ENCODE results near the gene GYPB. TPM values are rescaled to one million over a fixed set of nuclear protein-coding genes. Genes with fewer than 3 reads are reported as not detected.
"Not testable (repeated sequence)": the region's sequence is repeated elsewhere in the genome, so short reads cannot be mapped to it uniquely, and the experiment has no call there.

GYPB gene
- total and polyA plus RNA-seq, 2 experiments from 2014 or later: not detected

- H3K27me3 ChIP-seq (ENCODE audit: insufficient read depth); H3K4me1 Mint-ChIP-seq; H3K9me2 ChIP-seq (ENCODE audit: insufficient read depth); H4K20me1 ChIP-seq (replicated peaks; ENCODE audit: insufficient read depth); DNase-seq (ENCODE audit: low spot score); H3K4me3 ChIP-seq; H3K79me2 ChIP-seq (replicated peaks; ENCODE audit: insufficient read depth); H3K4me3 Mint-ChIP-seq; H3K4me2 ChIP-seq; H3K27ac ChIP-seq (ENCODE audit: low read depth); H3K27ac Mint-ChIP-seq; H3F3A ChIP-seq (replicated peaks; ENCODE audit: low read depth); H3K9me3 Mint-ChIP-seq; H3K36me3 Mint-ChIP-seq (ENCODE audit: low read depth); H3K27me3 Mint-ChIP-seq (ENCODE audit: insufficient read depth, low read depth, poor library complexity); H3K36me3 ChIP-seq (ENCODE audit: insufficient read depth); ATAC-seq; H2AFZ ChIP-seq; H3K4me1 ChIP-seq (ENCODE audit: insufficient read depth): not testable (repeated sequence)
Observed at GRCh38 chr4:144026682-144027081, 7.5 kb upstream of the GYPB start.

GRCh38 chr4:144024399-144025053, 5.3 kb upstream of the GYPB start:
- not testable (repeated sequence) for H3K27me3 Mint-ChIP-seq (ENCODE audit: insufficient read depth, low read depth, poor library complexity); H3K36me3 Mint-ChIP-seq (ENCODE audit: low read depth); H3K4me3 ChIP-seq; H3K27ac ChIP-seq (ENCODE audit: low read depth); H3K9me2 ChIP-seq (ENCODE audit: insufficient read depth); ATAC-seq; DNase-seq (ENCODE audit: low spot score); H4K20me1 ChIP-seq (replicated peaks; ENCODE audit: insufficient read depth); H3K4me1 Mint-ChIP-seq; H3F3A ChIP-seq (replicated peaks; ENCODE audit: low read depth); H3K9me3 Mint-ChIP-seq; H2AFZ ChIP-seq; H3K4me2 ChIP-seq; H3K27me3 ChIP-seq (ENCODE audit: insufficient read depth); H3K4me3 Mint-ChIP-seq; H3K27ac Mint-ChIP-seq; H3K79me2 ChIP-seq (replicated peaks; ENCODE audit: insufficient read depth); H3K4me1 ChIP-seq (ENCODE audit: insufficient read depth); H3K36me3 ChIP-seq (ENCODE audit: insufficient read depth)

- H3K4me2 ChIP-seq; H3K27me3 ChIP-seq (ENCODE audit: insufficient read depth); DNase-seq (ENCODE audit: low spot score); H3K4me1 ChIP-seq (ENCODE audit: insufficient read depth); H3K9me3 Mint-ChIP-seq; H3K4me1 Mint-ChIP-seq; ATAC-seq; H3K27ac Mint-ChIP-seq; H2AFZ ChIP-seq; H3K4me3 ChIP-seq; H4K20me1 ChIP-seq (replicated peaks; ENCODE audit: insufficient read depth); H3K36me3 ChIP-seq (ENCODE audit: insufficient read depth); H3K27ac ChIP-seq (ENCODE audit: low read depth); H3K9me2 ChIP-seq (ENCODE audit: insufficient read depth); H3F3A ChIP-seq (replicated peaks; ENCODE audit: low read depth); H3K36me3 Mint-ChIP-seq (ENCODE audit: low read depth); H3K79me2 ChIP-seq (replicated peaks; ENCODE audit: insufficient read depth); H3K27me3 Mint-ChIP-seq (ENCODE audit: insufficient read depth, low read depth, poor library complexity); H3K4me3 Mint-ChIP-seq: not testable (repeated sequence)
Observed at GRCh38 chr4:144022772-144023400, 3.7 kb upstream of the GYPB start.

GRCh38 chr4:144021336-144021990, 2.3 kb upstream of the GYPB start:
- not testable (repeated sequence) for H3K4me1 ChIP-seq (ENCODE audit: insufficient read depth); H3K9me3 Mint-ChIP-seq; H3K4me3 Mint-ChIP-seq; H2AFZ ChIP-seq; H4K20me1 ChIP-seq (replicated peaks; ENCODE audit: insufficient read depth); H3K27ac ChIP-seq (ENCODE audit: low read depth); H3K4me1 Mint-ChIP-seq; H3K27ac Mint-ChIP-seq; H3F3A ChIP-seq (replicated peaks; ENCODE audit: low read depth); H3K36me3 Mint-ChIP-seq (ENCODE audit: low read depth); H3K9me2 ChIP-seq (ENCODE audit: insufficient read depth); H3K79me2 ChIP-seq (replicated peaks; ENCODE audit: insufficient read depth); H3K27me3 ChIP-seq (ENCODE audit: insufficient read depth); H3K4me2 ChIP-seq; H3K27me3 Mint-ChIP-seq (ENCODE audit: insufficient read depth, low read depth, poor library complexity); H3K4me3 ChIP-seq; H3K36me3 ChIP-seq (ENCODE audit: insufficient read depth)
- peak; percentile 63 to 79 for TF ChIP-seq CTCF (conservative IDR thresholded peaks at IDR 0.05; ENCODE audit: low read depth in 2 of 2)
- peak; percentile 98 for ATAC-seq
- peak; percentile 59 for DNase-seq (ENCODE audit: low spot score)

- not testable (repeated sequence) for H3K27ac Mint-ChIP-seq; H3K4me1 ChIP-seq (ENCODE audit: insufficient read depth); H3K9me3 Mint-ChIP-seq; H3K36me3 Mint-ChIP-seq (ENCODE audit: low read depth); DNase-seq (ENCODE audit: low spot score); H3F3A ChIP-seq (replicated peaks; ENCODE audit: low read depth); H3K4me2 ChIP-seq; H3K4me3 ChIP-seq; H3K9me2 ChIP-seq (ENCODE audit: insufficient read depth); H4K20me1 ChIP-seq (replicated peaks; ENCODE audit: insufficient read depth); H3K4me1 Mint-ChIP-seq; H3K27me3 ChIP-seq (ENCODE audit: insufficient read depth); H2AFZ ChIP-seq; H3K27ac ChIP-seq (ENCODE audit: low read depth); H3K27me3 Mint-ChIP-seq (ENCODE audit: insufficient read depth, low read depth, poor library complexity); H3K4me3 Mint-ChIP-seq; H3K79me2 ChIP-seq (replicated peaks; ENCODE audit: insufficient read depth); H3K36me3 ChIP-seq (ENCODE audit: insufficient read depth)
- ATAC-seq: 0 out of 3 replicates have a peak, but pooled peaks have one; percentile 29
Observed at GRCh38 chr4:144018223-144019000, 768 bp downstream of the GYPB start.
